Measurements from ENCODE around the gene ANKRD1.

- TF ChIP-seq MYC (IDR thresholded peaks at IDR 0.05; ENCODE audit: low read depth, low read length) (no peak), CTCF (IDR thresholded peaks at IDR 0.05; ENCODE audit: low read depth, low read length) (no peak), POLR2A (IDR thresholded peaks at IDR 0.05; ENCODE audit: extremely low read depth, insufficient read length) (no peak)
Measured at GRCh38 chr10:90965720-90966119, 44.8 kb upstream of the ANKRD1 start.
